DND-41 (cell line): ENCODE data around the gene CD164L2.

Experiments
- CTCF ChIP-seq: IDR thresholded peaks from 2 replicates; pipeline ENCODE4 v1.5.1; 2012; ENCODE audit warnings: borderline replicate concordance, low read length, moderate library complexity, mild to moderate bottlenecking; ENCODE audit not compliant: poor library complexity, severe bottlenecking; ENCODE audit errors: extremely low read depth
- EZH2 ChIP-seq: IDR thresholded peaks from 3 replicates; pipeline ENCODE4 v1.6.1; 2012; ENCODE audit warnings: borderline replicate concordance, low read depth, mild to moderate bottlenecking, moderate library complexity, low read length, inconsistent platforms; ENCODE audit not compliant: severe bottlenecking

GRCh38 chr1:27412502-27412901 is 29.4 kb upstream of the CD164L2 start:
- TF ChIP-seq CTCF (no peak), EZH2 (no peak)
